ENCODE measurements around the gene TEX26.

The TEX26 gene

GRCh38 chr13:31011901-31012654 lies 79.6 kb downstream of the TEX26 start:
- TF ChIP-seq REST (IDR thresholded peaks at IDR 0.05; ENCODE audit: low read depth), result no peak
- no peak for TF ChIP-seq EGR1 (IDR thresholded peaks at IDR 0.05)
- no peak for TF ChIP-seq ZBTB7A (IDR thresholded peaks at IDR 0.05; ENCODE audit: low read depth)
- no peak for TF ChIP-seq USF1 (IDR thresholded peaks at IDR 0.05)
- TF ChIP-seq NFIC (IDR thresholded peaks at IDR 0.05), result no peak
- no peak for TF ChIP-seq EP300 (IDR thresholded peaks at IDR 0.05; ENCODE audit: borderline replicate concordance)
- no peak for TF ChIP-seq TCF12 (IDR thresholded peaks at IDR 0.05; ENCODE audit: low read depth)
- no peak for TF ChIP-seq RAD21 (IDR thresholded peaks at IDR 0.05; ENCODE audit: low read depth)
- TF ChIP-seq CREB1 (IDR thresholded peaks at IDR 0.05; ENCODE audit: low read depth), result no peak
- TF ChIP-seq YY1 (IDR thresholded peaks at IDR 0.05; ENCODE audit: low read depth), result no peak
- no peak for TF ChIP-seq FOXM1 (IDR thresholded peaks at IDR 0.05; ENCODE audit: borderline replicate concordance, low read depth)
- TF ChIP-seq TEAD4 (IDR thresholded peaks at IDR 0.05), result no peak
- TF ChIP-seq MAX (IDR thresholded peaks at IDR 0.05), result no peak
- TF ChIP-seq CEBPB (IDR thresholded peaks at IDR 0.05), result no peak
- TF ChIP-seq TAF1 (IDR thresholded peaks at IDR 0.05; ENCODE audit: low read depth), result no peak

- peak; percentile 41 for TF ChIP-seq RAD21 (IDR thresholded peaks at IDR 0.05; ENCODE audit: low read depth)
- no peak for TF ChIP-seq YY1 (IDR thresholded peaks at IDR 0.05; ENCODE audit: low read depth)
- TF ChIP-seq CREB1 (IDR thresholded peaks at IDR 0.05; ENCODE audit: low read depth), result no peak
Measured at GRCh38 chr13:31012655-31013024, 80.2 kb downstream of the TEX26 start.

GRCh38 chr13:31014456-31014855 lies 82.0 kb downstream of the TEX26 start:
- no peak for TF ChIP-seq EP300 (IDR thresholded peaks at IDR 0.05; ENCODE audit: borderline replicate concordance)
- TF ChIP-seq YY1 (IDR thresholded peaks at IDR 0.05; ENCODE audit: low read depth), result no peak
- TF ChIP-seq USF1 (IDR thresholded peaks at IDR 0.05), result no peak
- no peak for TF ChIP-seq ZBTB7A (IDR thresholded peaks at IDR 0.05; ENCODE audit: low read depth)
- TF ChIP-seq TCF12 (IDR thresholded peaks at IDR 0.05; ENCODE audit: low read depth), result no peak
- TF ChIP-seq TAF1 (IDR thresholded peaks at IDR 0.05; ENCODE audit: low read depth), result no peak
- TF ChIP-seq TEAD4 (IDR thresholded peaks at IDR 0.05), result no peak
- no peak for TF ChIP-seq RAD21 (IDR thresholded peaks at IDR 0.05; ENCODE audit: low read depth)
- no peak for TF ChIP-seq REST (IDR thresholded peaks at IDR 0.05; ENCODE audit: low read depth)
- TF ChIP-seq CREB1 (IDR thresholded peaks at IDR 0.05; ENCODE audit: low read depth), result no peak

GRCh38 chr13:31015199-31015598 lies 82.7 kb downstream of the TEX26 start:
- TF ChIP-seq CREB1 (IDR thresholded peaks at IDR 0.05; ENCODE audit: low read depth) (no peak), EGR1 (IDR thresholded peaks at IDR 0.05) (no peak), TCF12 (IDR thresholded peaks at IDR 0.05; ENCODE audit: low read depth) (no peak), ZBTB7A (IDR thresholded peaks at IDR 0.05; ENCODE audit: low read depth) (no peak), REST (IDR thresholded peaks at IDR 0.05; ENCODE audit: low read depth) (no peak), FOXM1 (IDR thresholded peaks at IDR 0.05; ENCODE audit: borderline replicate concordance, low read depth) (no peak), TAF1 (IDR thresholded peaks at IDR 0.05; ENCODE audit: low read depth) (no peak), NFIC (IDR thresholded peaks at IDR 0.05) (no peak), MAX (IDR thresholded peaks at IDR 0.05) (no peak), EP300 (IDR thresholded peaks at IDR 0.05; ENCODE audit: borderline replicate concordance) (no peak), CEBPB (IDR thresholded peaks at IDR 0.05) (no peak), YY1 (IDR thresholded peaks at IDR 0.05; ENCODE audit: low read depth) (no peak), TEAD4 (IDR thresholded peaks at IDR 0.05) (no peak), RAD21 (IDR thresholded peaks at IDR 0.05; ENCODE audit: low read depth) (no peak), USF1 (IDR thresholded peaks at IDR 0.05) (no peak)

All from Ishikawa (cell line).